Measurements from ENCODE around the gene ABCB9.

Gene ABCB9

GRCh38 chr12:122994781-122995502 lies 28.7 kb upstream of the ABCB9 start:
- DNase-seq (ENCODE audit: low spot score), result no peak

- DNase-seq (ENCODE audit: low spot score), result no peak
These were observed 27.9 kb upstream of the ABCB9 start for GRCh38 chr12:122994140-122994675.

- no peak for DNase-seq (ENCODE audit: low spot score)
These were observed 26.1 kb upstream of the ABCB9 start for GRCh38 chr12:122992386-122992785.

DNA sequence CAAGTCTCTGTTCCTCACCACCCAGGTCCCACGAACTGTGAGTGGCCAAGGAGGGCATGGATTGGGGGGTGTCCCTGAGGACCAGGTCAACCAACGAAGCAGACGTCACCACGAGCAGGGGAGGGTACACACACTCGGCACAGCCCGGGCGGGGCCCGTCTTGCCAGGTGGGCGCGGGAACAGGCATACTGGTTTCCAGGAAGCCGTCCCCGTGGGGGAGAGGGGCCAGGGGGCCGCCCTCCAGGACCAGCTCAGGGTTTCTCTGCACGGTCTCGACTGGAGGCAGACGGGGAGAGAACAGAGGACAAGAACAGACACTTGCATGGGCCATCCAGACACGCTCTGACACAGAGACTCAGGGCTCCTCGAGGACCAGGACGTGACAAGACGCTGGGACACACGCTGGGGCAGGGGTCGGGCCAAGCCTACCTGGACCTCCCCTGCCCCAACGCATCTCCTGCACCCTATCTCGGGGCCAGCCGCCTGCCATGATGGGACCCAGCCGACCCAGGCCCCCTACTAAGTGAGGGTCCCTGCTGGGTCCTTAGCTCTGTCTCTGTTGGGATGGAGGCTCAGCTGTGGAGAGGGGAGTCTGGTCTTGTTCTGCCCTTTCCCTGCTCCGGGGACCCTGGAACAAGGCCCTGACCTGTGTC lies 25.5 kb upstream of the ABCB9 start:
- no peak for DNase-seq (ENCODE audit: low spot score)

DNA sequence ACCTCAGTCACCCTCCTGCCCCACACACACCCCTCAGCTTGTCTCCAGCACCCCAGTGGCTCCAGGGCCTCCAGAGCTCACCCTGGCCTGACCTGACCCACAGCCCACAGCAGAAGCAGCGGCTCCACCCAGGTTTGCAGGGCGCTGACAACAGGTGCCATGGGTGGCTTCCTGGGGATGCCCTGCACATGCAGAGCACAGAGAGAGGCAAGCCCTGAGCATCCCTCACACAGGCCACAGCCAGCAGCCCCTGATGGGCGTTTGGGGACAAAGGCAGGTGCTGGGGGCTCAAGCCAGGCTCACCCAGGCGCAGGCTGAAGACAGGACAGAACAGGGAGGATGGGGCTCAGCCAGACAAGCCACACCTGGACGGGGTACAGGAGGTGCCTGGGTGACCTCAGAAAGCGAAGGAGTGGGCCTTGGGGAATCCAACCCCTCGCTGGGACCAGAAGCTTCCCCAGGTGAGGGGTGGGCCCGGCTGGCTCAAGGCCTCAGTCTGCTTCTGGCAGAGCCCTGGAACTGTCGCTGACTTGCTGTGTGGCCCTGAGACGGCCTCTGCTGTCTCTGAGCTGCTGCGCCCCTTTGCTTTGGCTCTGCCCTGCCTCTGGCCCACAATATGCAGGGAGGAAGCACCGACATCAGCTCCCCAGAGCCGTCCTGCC lies 24.8 kb upstream of the ABCB9 start:
- DNase-seq (ENCODE audit: low spot score), result no peak

- no peak for DNase-seq (ENCODE audit: low spot score)
These were observed 24.3 kb upstream of the ABCB9 start for GRCh38 chr12:122990561-122990960.

DNA sequence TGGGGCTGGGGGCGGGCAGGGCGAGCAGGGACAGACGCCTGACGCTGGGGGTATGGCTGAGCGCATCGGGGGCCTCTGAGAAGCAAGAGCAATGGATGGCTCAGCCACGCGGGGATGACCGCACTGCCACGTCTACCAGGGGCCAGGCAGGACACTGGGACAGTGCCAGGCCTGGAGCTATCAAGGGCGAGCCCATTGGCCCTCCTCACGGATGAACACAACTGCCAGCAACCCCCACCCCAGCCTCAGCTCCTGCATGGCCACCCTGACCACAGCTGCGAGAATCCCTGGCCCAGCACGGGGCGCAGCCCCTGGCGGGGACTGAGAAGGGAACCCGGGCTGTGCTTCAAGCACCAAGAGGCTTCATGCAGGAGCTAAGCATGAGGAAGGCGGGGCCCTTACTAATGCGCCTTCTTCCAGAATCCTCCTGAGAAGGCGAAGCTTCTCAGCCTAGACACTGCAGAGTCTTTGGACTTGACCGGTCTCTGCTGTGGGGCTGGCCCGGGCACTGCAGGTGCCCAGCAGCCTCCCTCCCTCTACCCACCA lies 23.7 kb upstream of the ABCB9 start:
- DNase-seq (ENCODE audit: low spot score), result no peak

DNA sequence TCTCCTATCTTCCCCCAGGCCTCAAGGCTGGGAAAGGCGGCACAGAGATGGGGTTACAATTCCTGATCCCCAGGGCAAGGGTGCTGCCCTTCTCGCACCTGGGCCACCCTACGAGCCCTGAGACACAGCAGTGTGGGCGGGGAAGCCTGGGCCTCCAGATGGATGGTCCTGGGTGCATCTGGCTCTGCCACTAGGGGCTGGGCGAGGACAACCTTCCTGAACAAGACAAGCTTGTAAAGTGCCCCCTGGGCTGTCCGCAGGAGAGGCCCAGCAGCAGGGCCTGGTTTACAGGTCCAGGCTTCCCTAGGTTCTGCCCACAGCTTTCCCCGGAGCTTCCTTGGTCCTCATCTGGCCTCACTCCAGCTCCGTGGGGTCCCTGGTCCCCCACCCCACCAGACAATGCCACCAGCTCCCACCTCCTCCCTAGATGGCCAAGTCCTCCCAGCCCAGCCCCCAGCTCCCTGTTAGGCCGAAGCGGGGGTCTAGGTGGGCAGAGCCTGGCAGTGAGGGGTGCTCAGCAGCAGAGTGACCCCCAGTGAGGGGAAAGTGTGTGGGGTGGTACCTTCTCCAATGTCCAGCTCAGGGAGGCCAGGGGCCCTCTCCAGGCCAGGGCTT lies 23.1 kb upstream of the ABCB9 start:
- DNase-seq (ENCODE audit: low spot score), result no peak

DNA sequence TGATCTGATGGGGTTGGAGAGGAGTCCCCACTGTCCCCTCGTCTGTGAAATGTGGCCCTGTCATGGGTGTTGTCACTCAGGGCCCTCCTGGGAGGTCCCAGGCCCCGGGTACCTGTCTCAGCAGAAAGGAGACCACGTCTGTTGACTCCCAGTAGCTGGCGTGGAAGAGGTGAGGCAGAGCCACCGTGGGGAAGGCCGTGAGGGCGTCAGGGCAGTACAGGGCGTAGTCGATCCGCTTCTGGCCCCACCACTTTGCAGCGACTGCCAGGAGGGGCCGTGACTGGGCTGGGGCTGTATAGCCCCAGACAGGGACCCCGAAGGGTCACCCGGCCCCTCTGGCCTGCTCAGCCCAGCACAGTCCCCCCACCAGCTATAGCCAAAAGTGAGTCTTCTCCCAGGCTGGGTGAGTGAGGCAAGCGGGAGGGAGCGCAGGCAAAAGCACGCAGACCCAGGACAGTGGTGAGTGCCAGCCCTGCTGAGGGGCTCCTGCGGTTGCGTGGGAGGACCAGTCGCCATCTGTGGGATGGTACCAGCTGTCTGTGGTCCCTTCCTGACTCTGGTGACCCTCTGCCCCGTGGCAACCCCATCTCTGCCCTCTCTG lies 22.4 kb upstream of the ABCB9 start:
- DNase-seq (ENCODE audit: low spot score), result no peak

- DNase-seq (ENCODE audit: low spot score), result no peak
These were observed 21.8 kb upstream of the ABCB9 start for GRCh38 chr12:122988036-122988435.

DNA sequence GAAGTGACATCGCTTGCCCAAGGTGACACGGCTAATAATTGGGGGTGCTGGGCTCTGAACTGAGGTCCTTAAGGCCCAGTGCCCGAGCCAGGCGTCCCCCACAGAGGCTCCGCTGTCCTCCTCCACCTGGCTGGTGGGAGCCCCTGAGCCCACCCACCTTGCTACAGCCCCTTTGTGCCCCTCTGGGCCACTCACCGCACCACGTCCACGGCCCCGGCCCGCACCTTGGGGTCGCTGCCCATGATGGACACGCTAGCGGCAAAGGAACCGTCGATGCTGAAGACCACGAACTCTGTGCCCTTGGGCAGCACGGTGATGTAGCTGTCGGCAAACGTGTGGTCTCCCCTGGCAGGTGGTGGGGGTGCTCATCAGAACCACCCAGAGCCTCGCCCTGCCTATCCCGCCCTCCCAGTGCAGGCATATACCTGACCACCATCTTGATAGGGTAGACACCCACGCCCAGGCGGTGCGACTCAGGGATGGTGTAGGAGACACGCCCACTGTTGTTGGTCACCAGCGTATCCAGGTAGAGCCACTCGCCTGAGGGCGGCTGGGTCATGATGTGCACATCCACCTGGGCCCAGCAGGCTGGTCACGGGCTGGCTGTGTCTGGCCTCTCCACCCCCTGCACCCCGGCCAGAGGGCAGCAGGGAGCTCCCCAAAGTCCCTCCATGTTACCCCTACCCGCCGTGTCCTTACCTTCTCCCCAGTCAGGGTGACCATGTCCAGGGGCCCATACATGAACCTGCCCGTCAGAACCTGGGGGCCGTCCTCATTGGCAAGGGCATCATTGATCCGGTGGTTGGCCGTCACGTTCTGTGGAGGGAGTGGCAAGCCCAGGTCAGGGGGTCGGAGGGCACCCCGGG lies 21.1 kb upstream of the ABCB9 start:
- DNase-seq (ENCODE audit: low spot score), result no peak

DNA sequence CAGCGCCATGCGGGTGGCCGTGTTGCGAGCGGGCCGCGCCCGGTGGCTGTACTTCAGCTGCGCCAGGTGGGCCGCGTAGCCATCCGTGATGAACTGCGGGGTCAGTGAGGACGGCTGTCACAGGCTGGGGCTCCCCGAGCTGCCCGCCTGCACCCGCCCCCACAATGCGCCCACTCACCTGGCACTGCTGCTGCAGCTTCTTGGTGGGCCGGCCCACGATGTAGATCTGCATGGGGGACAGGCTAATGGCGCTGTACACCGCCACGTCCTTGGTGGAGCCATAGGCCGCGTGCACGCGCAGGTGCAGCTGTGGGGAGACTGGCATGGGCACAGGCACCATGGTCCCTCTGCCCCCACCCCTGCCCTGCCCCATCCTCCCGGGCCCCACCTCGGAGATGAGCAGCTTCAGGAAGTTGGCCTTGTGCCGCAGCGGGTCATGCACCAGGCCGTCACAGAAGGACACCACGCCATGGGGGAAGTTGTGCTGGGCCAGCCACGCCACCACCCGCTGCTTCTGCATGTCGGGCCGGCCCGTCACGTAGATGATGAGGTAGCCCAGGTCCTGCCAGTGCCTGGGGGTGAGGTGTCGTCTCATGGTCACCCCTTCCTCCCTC lies 20.1 kb upstream of the ABCB9 start:
- DNase-seq (ENCODE audit: low spot score), result no peak

- DNase-seq (ENCODE audit: low spot score), result no peak
These were observed 19.3 kb upstream of the ABCB9 start for GRCh38 chr12:122985338-122986257.

GRCh38 chr12:122984612-122985337 lies 18.5 kb upstream of the ABCB9 start:
- no peak for DNase-seq (ENCODE audit: low spot score)

DNA sequence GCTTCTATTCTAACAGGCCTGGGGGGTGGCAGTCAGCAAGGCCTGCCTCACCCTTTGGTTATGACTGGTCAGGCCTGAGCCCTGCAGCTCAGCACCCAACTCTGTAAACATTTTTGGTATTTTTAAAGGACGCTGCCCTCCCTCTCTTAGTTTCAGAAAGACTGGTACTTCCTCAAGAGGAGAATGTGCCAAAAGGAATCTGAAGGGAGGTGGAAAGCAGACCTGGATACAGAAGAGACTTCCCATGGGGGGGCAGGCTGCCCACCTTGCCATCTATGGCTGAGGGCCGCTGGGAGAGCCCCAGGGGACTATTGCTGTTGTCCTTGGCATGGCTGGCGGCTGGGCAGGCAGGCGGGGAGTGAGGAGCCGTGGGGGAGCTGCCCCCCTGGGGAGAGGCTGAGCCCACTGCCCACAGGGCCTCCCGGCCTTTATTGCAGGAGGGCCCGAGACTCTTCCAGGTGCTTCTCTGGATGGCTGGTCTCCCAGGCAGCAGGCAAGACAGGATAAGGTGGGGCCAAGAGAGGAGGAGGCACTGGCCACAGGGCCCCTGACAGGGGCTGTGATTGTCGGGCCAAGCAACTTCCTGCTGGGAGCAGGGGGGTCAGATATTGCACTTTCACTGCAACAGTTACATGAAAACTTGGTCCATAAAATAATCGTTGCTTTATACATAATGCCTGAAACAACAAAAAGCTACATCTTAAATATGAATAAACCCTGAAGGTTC lies 17.7 kb upstream of the ABCB9 start:
- no peak for DNase-seq (ENCODE audit: low spot score)

- no peak for DNase-seq (ENCODE audit: low spot score)
These were observed 16.9 kb upstream of the ABCB9 start for GRCh38 chr12:122982963-122983788.

DNA sequence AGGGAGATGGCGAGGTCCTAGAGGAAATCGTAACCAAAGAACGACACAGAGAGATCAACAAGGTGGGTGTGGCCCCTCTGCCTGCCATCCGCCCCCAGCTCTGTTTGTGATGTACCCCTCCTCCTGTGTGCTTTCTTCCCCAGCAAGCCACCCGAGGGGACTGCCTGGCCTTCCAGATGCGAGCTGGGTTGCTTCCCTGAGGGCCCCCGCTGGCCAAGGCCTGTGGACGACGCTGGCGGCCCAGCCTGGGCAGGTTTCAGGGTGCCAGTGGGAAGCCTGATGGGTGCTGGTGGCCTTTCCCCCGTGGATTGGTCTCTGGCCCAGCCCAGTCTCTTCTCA lies 16.2 kb upstream of the ABCB9 start:
- DNase-seq (ENCODE audit: low spot score), result no peak

Measured in SK-N-DZ (cell line).